Activated CD8-positive, alpha-beta memory T cell treated with anti-CD3 and anti-CD28 coated beads, Interleukin-2, amount 50 U/mL, for 48 hours (primary cell): ENCODE measurements around the gene GRK5.
"Not testable (repeated sequence)": the region's sequence is repeated elsewhere in the genome, so short reads cannot be mapped to it uniquely, and the experiment has no call there.

Experiments
- DNase-seq: peaks from one replicate; pipeline ENCODE4 v3.0.0-alpha.2; 2020

GRK5 gene

DNA sequence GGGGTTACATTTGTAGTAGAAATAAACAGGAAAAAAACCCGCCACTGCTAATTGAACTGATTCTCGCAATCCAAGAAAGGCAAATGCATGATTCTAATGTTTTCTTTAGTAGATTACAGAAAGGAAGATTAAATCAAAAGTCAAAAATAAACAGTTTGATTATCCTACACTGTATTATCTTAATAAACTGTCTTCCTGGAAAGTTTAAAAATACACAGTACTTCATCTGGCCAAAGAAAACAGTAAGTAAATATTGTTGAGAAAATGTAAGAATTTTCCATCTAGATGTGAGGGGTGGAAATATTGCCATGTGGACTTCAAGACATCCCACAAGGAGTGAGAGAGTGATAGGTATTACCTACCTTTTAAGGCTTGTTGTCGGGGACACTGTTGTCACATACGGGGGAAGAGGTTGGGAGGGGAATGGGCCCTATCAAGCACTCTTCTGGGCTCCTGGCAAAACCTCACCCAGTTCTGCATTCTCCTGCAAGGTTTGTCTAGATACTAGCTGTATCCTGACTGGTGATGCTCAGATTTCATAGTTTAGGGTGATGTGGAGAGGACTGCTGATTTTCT lies 17.8 kb downstream of the GRK5 start:
- no peak for DNase-seq

GRCh38 chr10:119227825-119228224 lies 20.5 kb downstream of the GRK5 start:
- DNase-seq = no peak

DNA sequence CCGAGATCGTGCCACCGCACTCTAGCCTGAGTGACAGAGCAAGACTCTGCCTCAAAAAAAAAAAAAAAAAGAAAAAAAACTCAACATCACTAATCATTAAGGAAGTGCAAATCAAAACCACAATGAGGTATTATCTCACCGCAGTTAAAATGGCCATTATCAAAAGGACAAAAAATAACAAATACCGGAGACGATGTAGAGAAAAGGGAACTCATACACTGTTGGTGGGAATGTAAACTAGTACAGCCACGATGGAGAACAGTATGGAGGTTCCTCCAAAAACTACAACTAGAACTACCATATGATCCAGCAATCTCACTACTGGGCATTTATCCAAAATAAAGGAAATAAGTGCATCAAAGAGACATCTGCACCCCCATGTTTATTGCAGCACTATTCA lies 24.3 kb downstream of the GRK5 start:
- DNase-seq = no peak

DNA sequence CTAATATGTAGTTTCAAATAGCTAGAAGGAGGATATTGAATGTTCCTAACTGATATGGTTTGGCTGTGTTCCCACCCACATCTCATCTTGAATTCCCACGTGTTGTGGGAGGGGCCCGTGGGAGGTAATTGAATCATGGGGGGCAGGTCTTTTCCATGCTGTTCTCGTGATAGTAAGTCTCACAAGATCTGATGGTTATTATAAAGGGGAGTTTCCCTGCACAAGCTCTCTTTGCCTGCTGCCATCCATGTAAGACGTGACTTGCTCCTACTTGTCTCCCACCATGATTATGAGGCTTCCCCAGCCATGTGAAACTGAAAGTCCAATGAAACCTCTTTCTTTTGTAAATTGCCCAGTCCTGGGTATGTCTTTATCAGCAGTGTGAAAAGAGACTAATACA lies 25.1 kb downstream of the GRK5 start:
- DNase-seq = not testable (repeated sequence)

DNA sequence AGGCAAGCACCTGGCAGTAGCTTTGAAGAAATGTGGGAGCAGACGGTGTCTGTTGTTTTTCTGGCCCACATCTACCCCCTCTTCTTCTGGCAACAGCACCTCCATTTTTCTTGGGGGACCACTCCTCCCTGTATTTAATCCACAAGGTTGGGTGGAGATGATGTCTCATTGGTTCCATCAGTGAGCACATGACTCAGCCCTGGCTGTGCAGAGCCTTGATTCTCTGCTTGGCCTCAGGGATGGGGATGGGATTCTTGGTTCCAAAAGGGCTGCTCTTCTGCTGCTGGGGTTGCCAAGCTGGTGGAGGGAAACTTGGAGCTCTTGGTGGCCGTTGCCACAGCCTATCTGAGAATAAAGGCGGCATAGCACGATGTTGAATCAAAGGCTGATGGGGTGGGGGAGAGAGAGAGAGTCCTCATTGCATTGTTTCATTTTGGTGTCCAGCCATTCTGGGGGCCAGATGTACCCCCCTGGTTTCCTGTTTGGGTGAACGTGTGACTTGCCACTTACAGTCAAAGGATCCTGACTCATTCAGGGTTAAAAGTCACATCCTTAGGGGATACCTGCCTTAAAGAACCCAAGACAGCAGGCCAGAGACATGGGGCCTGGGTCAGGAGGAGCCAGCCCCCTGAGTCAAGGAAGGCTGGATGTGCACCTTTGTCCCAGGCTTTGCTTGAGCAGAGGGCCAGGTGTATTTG lies 25.9 kb downstream of the GRK5 start:
- no peak for DNase-seq

GRCh38 chr10:119233821-119234220 lies 26.4 kb downstream of the GRK5 start:
- DNase-seq = no peak

DNA sequence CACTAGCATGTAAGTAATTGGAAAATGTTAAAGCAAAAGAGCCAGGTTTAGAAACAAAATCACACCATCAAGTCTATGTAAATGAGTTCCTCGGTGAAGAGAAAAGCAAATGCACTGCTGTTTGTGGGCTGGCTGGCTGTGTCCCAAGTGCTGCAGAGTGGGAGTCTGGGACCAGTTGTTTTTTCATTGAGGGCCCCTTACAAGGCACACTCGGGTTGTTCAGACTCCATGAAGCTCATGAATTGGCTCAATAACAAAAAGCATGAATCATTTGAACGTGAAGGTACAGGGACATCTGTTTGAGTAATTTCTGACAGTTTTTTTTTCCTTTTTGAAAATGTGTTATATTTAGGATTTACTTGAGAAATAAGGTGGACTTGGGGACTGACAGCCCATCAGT lies 28.0 kb downstream of the GRK5 start:
- DNase-seq = no peak

DNA sequence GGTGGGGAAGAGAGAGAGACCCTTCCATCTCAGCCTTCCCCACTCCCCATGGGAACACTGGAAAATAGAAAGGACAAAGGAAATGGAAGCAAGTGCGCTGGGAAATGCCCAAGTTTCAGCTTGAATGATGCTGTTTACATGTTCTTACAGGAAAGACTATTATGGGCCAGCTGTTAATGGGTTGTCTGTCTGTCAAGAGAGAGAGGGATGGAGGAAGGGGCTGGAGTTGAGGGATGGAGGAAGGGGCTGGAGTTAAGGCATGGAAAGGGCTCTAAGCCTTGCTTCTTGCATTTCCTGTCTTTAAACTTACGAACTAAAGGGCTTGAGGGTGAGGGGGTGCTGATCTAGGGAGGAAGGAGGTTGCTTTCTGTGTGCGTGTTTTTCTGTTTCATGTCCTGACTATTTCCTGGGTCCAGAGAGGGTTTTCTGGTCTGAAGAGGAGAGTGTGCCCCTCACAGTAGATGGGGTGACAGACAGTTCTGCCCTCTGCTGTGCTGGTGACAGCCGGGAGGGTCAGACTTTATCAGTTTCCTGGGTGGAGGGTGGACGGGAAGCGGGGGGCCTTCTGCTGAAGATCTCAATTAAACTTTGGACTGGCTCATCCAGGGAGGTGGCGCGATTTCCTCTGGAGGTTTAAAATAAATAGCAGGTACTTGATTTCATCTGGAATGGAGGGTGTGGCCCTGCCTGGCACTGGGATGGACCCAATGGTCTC lies 30.5 kb downstream of the GRK5 start:
- DNase-seq = no peak

DNA sequence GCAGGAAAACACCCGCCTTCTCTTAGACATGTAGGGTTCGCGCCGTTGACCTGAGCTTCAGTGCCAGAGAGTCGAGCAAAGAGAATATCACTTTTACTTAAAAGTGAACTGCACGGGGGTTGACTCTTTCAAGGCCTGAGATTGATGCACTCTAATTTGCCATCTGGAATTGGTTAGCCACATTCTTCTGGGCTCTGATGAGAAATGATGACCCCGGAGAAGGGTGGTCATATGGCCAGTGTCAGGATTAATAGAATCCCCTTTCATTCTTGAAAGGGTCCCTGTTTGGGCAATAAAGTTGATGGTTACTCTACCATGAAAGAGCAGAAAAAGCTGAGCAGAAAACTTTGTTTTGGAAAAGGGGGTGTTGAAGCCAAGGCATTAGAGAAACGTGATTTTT lies 31.2 kb downstream of the GRK5 start:
- no peak for DNase-seq

- not testable (repeated sequence) for DNase-seq
Measured at GRCh38 chr10:119239015-119239414, 31.6 kb downstream of the GRK5 start.

DNA sequence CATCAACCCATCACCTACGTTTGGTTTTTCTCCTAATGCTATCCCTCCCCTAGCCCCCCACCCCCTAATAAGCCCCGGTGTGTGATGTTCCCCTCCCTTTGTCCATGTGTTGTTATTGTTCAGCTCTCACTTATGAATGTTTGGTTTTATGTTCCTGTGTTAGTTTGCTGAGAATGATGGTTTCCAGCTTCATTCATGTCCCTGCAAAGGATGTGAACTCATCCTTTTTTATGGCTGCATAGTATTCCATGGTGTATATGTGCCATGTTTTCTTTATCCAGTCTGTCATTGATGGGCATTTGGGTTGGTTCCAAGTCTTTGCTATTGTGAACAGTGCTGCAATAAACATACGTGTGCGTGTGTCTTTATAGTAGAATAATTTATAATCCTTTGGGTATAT lies 32.3 kb downstream of the GRK5 start:
- not testable (repeated sequence) for DNase-seq

GRCh38 chr10:119241066-119241465 lies 33.7 kb downstream of the GRK5 start:
- no peak for DNase-seq

GRCh38 chr10:119242186-119242585 lies 34.8 kb downstream of the GRK5 start:
- no peak for DNase-seq

DNA sequence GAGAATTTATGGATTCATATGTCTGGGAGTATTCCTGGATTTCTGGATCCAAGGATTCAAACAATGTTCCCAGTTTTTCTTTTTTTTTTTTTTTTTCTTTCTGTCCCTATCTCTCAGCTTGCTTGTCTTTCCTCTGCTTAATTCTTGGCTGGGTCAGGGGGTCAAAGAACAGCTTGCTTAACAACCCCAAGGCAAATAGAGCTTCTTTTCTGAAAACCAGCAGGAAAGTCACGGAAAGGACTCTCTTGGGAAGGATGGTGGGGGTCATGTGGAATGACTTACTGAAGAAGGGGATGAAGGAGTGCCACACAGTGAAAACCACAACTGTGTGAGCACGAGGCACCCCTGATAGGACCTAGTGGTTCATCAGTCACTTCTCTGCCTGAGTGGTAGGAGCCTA lies 36.1 kb downstream of the GRK5 start:
- no peak for DNase-seq

GRCh38 chr10:119243967-119244366 lies 36.6 kb downstream of the GRK5 start:
- DNase-seq = no peak

- DNase-seq = no peak
Measured at GRCh38 chr10:119245272-119245671, 37.9 kb downstream of the GRK5 start.

DNA sequence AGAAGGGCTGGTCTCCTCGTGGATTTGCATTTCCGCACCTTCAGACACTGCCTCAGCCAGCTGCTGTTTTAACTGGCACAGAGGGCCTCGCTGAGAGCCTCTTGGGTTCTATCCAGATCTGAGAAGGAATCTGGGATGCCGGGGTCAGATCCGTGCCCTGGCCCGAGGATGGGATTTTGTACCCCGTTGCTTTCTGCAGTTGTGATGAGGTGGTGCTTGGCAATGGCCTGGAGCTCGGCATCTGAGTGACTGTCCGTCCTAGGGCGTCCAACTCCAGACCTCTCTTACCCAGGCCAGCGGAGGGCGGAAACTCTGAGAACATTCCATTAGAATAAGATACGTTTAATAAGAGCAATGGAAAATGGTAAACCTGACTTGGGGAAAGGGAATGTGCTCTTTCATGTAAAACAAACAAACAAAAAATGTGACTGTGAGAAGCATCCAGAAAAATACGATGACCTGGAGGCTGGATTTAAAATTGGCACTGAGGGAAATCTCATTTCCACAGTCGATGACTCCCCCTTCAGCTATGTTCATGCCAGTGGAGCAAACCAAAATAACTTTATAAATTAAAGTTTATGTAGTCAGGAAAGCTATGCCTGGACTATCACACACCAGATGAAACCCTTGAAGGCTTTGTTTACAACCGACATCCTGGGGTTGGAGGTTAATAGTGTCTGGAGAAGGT lies 39.6 kb downstream of the GRK5 start:
- no peak for DNase-seq

DNA sequence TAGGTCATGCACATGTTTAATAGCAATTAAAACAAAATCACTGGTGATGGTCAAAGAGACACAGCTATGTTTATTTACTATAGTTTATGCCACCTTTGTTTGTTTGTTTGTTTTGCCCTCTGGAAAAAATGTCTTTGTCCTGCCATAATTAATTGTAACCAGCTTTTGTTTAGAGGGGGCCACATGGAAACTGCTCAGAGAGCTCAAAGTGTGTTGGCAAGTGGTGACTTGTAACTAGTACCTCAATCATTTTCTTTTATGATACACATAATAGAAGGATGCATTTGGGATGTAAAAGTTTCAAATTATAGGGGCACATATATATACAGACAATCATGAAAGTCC lies 40.2 kb downstream of the GRK5 start:
- DNase-seq = no peak

- DNase-seq = no peak
Measured at GRCh38 chr10:119248184-119248583, 40.8 kb downstream of the GRK5 start.

DNA sequence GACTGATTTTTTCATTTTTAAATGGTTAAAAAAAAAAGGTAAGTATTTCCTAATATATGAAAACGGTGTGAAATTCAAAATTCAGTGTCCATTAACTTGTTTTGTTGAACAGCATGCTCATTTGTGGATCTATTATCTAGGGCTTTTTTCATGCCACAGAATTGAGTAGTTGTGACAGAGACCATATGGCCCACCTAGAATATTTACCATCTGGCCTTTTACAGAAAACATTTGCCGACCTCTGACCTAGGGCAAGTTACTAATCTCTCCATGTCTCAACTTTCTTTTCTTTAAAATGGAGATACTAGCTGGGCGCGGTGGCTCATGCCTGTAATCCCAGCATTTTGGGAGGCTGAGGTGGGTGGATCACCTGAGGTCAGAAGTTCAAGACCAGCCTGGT lies 41.3 kb downstream of the GRK5 start:
- DNase-seq = no peak

GRCh38 chr10:119250641-119251314 lies 43.4 kb downstream of the GRK5 start:
- no peak for DNase-seq

GRCh38 chr10:119251315-119251708 lies 43.9 kb downstream of the GRK5 start:
- no peak for DNase-seq

- no peak for DNase-seq
Measured at GRCh38 chr10:119252051-119252465, 44.7 kb downstream of the GRK5 start.
